ENCODE results near the gene MTUS2.

DNA sequence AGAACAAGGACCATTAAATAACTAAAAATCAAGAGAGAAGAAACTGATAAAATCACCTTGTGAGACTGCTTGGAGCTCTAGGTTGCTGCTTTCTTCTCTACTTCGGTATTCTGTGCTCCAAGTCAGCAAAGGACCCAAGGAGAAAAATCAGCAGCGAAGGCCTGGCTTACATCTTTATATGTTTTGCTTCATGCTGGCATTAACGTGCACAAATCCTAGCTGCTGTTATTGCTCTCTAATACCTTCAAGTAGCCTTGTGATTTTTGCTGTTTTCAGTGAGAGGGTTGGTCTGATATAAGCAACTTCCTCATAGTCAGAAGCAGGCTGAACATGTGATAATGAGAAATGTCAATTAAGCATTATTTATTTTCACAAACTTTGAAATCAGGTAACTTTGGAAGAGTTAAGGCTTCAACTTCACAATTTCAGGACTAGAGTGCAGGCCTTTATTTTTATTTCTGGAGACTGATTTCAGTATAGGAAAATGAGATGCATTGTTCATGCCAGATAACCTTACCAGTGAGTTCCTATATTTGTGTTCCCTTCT is 410.2 kb downstream of the MTUS2 start:
- TF ChIP-seq, protein P1, sequence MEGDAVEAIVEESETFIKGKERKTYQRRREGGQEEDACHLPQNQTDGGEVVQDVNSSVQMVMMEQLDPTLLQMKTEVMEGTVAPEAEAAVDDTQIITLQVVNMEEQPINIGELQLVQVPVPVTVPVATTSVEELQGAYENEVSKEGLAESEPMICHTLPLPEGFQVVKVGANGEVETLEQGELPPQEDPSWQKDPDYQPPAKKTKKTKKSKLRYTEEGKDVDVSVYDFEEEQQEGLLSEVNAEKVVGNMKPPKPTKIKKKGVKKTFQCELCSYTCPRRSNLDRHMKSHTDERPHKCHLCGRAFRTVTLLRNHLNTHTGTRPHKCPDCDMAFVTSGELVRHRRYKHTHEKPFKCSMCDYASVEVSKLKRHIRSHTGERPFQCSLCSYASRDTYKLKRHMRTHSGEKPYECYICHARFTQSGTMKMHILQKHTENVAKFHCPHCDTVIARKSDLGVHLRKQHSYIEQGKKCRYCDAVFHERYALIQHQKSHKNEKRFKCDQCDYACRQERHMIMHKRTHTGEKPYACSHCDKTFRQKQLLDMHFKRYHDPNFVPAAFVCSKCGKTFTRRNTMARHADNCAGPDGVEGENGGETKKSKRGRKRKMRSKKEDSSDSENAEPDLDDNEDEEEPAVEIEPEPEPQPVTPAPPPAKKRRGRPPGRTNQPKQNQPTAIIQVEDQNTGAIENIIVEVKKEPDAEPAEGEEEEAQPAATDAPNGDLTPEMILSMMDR (IDR thresholded peaks at IDR 0.05) = no peak
- no peak for TF ChIP-seq POLR2A (IDR thresholded peaks at IDR 0.05)

Measured in body of pancreas (tissue), 4 donors.